ENCODE measurements around the gene SPOPL.

The SPOPL gene

DNA sequence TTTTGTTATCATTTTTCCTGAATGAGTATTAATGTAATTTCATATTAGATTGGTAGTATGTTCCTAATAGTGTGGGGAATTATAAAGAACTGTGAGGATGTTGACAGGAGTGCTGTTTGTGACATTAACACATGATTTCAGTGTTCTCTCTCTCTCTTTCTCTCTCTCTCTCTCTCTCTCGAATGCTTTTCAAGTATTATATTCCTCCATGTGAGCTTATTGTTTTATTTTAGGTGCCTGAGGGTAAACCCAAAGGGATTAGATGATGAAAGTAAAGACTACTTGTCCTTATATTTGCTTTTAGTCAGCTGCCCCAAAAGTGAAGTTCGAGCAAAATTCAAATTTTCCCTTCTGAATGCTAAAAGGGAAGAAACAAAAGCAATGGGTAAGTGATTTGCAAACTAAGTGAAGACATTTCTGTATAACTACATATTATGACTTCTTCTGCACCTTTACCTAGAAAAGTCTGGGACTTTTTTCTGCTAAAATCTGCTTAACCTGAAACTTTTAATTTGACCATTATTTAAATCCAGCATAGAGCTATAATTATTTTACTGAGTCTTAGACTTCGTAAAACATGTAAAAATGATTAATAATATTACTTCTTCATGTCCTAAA lies 49.2 kb downstream of the SPOPL start:
- H3K4me1 ChIP-seq: no peaks in the 10 kb centered on the region

DNA sequence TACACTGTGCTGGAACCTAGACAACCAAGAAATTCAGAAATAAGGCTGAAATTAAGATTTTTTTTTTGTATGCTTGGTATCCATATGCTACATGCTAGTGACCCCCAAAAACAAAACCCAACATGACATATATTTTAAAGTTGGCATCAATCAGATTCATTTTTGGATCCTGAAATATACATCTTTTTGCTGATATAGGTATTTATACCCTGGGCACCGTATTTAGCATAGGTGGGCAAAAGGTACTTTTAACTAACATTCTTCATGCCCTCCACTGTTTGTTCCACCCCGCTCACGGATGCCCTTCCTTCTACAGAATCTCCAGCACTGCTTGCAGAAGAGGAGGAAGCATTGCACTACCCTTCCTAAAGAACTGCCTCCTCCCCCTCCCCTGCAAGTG lies 52.6 kb downstream of the SPOPL start:
- H3K9me3 ChIP-seq (replicated peaks in 1 of 11): 0 out of 22 replicates have a peak, but pooled peaks cover 0 to 5% (median 0%) of the 10 kb centered on the region in 11 experiments
- no peak overlapping the region for H3K27ac ChIP-seq
- H3K4me3 ChIP-seq: no peak overlapping the region
- peaks cover 0 to 32% (median 5%) of the 10 kb centered on the region in 11 experiments; a peak in 11 of 22 replicates for H4K20me1 ChIP-seq
- no peaks in the 10 kb centered on the region for H3K4me1 ChIP-seq
- no peak overlapping the region for H3K4me2 ChIP-seq
- no peak overlapping the region for H3K9ac ChIP-seq
- H3K36me3 ChIP-seq: peaks cover 33 to 78% (median 42%) of the 10 kb centered on the region in 11 experiments; a peak in 20 of 22 replicates
- TF ChIP-seq Cebpa-rat (IDR thresholded peaks at IDR 0.05): no peak
- H3K27me3 ChIP-seq: no peaks in the 10 kb centered on the region

More for the DNA sequence above, 49.2 kb downstream of the SPOPL start:
- no peak overlapping the region for H3K27ac ChIP-seq
- H4K20me1 ChIP-seq: peaks cover 0 to 65% (median 19%) of the 10 kb centered on the region in 11 experiments; a peak in 15 of 22 replicates
- TF ChIP-seq Cebpa-rat (IDR thresholded peaks at IDR 0.05): no peak
- no peaks in the 10 kb centered on the region for H3K27me3 ChIP-seq
- no peak overlapping the region for H3K4me3 ChIP-seq
- no peak overlapping the region for H3K9ac ChIP-seq
- H3K4me2 ChIP-seq: no peak overlapping the region
- H3K9me3 ChIP-seq (replicated peaks in 1 of 11): 0 out of 22 replicates have a peak, but pooled peaks cover 0 to 5% (median 0%) of the 10 kb centered on the region in 11 experiments
- peaks cover 26 to 59% (median 34%) of the 10 kb centered on the region in 11 experiments; a peak in 20 of 22 replicates for H3K36me3 ChIP-seq

DNA sequence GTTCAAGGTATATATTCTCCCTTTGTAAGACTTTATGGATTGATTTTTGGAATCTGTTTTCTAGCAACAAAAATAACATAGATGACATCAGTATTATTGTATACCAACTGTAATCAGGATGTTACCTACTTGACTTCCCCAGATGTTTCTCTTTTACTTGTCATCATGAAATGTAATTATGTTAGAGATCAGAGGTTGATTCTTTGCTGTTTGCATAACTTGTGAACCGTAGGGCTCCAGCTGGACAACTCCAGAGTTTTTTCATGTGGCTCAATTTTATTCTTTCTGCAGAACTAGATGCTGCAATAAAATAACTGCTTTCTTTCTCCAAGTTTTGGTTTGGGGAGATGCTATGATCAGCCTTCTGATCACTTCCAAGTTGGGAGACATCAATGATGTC lies 58.1 kb downstream of the SPOPL start:
- no peaks in the 10 kb centered on the region for H3K27me3 ChIP-seq
- no peak overlapping the region for H3K4me2 ChIP-seq
- H3K27ac ChIP-seq: no peak overlapping the region
- H3K4me1 ChIP-seq: no peaks in the 10 kb centered on the region
- no peak overlapping the region for H3K4me3 ChIP-seq
- H3K36me3 ChIP-seq: peaks cover 40 to 85% (median 62%) of the 10 kb centered on the region in 11 experiments
- no peak overlapping the region for H3K9ac ChIP-seq
- no peaks in the 10 kb centered on the region; a peak in 1 of 22 replicates for H4K20me1 ChIP-seq
- no peak for TF ChIP-seq Cebpa-rat (IDR thresholded peaks at IDR 0.05)
- no peaks in the 10 kb centered on the region for H3K9me3 ChIP-seq (replicated peaks in 1 of 11)

DNA sequence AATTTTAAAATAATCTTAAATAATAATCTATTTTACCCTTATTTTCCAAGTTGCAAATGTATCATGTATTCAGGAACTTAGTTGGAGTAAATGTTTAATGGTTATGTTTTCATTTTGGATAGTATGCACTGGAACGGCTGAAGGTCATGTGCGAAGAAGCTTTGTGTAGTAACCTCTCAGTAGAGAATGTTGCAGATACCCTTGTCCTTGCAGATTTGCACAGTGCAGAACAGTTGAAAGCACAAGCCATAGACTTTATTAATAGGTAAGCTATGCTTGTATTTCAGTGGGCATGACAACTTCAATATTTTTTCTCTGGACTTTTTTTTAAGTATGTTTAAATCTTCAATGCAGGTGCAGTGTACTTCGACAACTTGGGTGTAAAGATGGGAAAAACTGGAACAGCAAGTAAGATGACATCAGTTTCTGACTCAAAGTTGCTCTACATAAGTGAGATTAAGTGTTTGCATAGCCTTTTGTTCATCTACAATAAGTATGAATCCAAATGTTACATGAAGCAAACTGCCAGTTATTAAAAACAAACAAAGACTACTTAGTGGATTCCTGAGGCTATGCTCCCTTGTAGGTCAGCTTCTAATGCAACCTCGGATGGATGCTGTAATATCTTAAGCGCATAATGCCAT lies 63.1 kb downstream of the SPOPL start:
- H3K36me3 ChIP-seq: peaks cover 57 to 99% (median 70%) of the 10 kb centered on the region in 11 experiments
- no peak overlapping the region for H3K4me3 ChIP-seq
- no peaks in the 10 kb centered on the region for H3K27me3 ChIP-seq
- TF ChIP-seq Cebpa-rat (IDR thresholded peaks at IDR 0.05): no peak
- no peaks in the 10 kb centered on the region for H4K20me1 ChIP-seq
- no peaks in the 10 kb centered on the region for H3K9me3 ChIP-seq (replicated peaks in 1 of 11)
- H3K4me1 ChIP-seq: no peaks in the 10 kb centered on the region
- no peak overlapping the region for H3K9ac ChIP-seq
- H3K4me2 ChIP-seq: no peak overlapping the region
- H3K27ac ChIP-seq: no peak overlapping the region

DNA sequence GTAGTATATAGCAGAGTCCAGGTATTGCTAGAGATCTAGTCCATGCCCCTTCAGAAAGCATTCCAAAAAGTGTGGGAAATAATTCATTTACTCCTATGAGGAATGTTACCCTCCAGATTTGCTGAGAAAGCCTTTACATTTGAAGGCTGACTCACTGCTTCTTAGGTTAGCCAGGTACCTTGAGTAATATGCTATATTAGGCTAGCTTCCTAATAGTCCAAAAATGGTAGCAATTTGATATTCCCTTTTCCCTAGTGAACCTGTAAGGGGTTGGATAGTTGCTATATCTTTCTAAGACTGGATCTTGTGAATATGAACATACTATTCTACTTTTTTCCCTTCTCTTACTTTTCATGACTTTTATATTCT lies 63.6 kb downstream of the SPOPL start:
- no peak overlapping the region for H3K4me2 ChIP-seq
- no peak for TF ChIP-seq Cebpa-rat (IDR thresholded peaks at IDR 0.05)
- H3K4me3 ChIP-seq: no peak overlapping the region
- H3K9me3 ChIP-seq (replicated peaks in 1 of 11): no peaks in the 10 kb centered on the region
- no peaks in the 10 kb centered on the region for H4K20me1 ChIP-seq
- H3K4me1 ChIP-seq: no peaks in the 10 kb centered on the region
- no peaks in the 10 kb centered on the region for H3K27me3 ChIP-seq
- peaks cover 56 to 99% (median 70%) of the 10 kb centered on the region in 11 experiments for H3K36me3 ChIP-seq
- no peak overlapping the region for H3K27ac ChIP-seq
- H3K9ac ChIP-seq: no peak overlapping the region

DNA sequence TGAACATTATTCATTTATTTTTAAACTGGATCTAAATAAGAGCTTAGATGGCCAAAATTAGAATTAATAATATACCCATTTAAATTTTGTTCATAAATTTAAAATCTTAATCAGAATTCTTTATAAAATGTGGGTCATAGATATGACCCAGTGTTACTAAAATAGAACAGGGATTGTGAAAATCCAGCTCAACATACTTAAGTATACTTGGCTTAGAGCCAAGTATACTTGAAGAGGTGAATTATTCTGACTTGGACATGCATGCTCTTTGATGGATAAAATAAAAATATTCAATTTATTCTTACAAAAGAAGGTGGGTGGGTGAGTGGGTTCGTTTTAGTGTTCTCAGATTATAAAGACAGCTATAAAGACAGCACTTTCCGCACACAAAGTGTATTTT lies 70.7 kb downstream of the SPOPL start:
- H3K36me3 ChIP-seq: peaks cover 38 to 77% (median 58%) of the 10 kb centered on the region in 11 experiments
- TF ChIP-seq Cebpa-rat (IDR thresholded peaks at IDR 0.05): no peak
- H3K9me3 ChIP-seq (replicated peaks in 1 of 11): peaks cover 0 to 8% (median 0%) of the 10 kb centered on the region in 11 experiments; a peak in 4 of 22 replicates
- H3K4me2 ChIP-seq: no peak overlapping the region
- H3K9ac ChIP-seq: no peak overlapping the region
- no peak overlapping the region for H3K27ac ChIP-seq
- H3K4me1 ChIP-seq: no peaks in the 10 kb centered on the region
- no peak overlapping the region for H3K4me3 ChIP-seq
- no peaks in the 10 kb centered on the region for H4K20me1 ChIP-seq
- no peaks in the 10 kb centered on the region for H3K27me3 ChIP-seq

DNA sequence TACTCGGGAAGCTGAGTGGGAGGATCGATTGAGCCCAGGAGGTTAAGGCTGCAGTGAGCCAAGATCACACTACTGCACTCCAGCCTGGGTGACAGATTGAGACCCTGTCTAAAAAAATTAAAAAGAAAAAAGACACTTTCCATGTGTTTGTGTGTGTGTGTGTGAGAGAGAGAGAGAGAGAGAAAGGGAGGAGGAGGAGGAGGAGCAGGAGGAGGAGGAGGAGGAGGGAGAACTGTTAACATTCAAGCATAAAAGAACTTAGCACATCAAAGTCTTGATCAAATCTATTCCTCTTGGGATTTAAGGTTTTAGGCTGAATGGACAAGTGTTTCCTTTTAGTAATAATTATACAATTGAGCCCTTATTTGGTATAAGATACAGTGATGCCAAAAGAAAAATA lies 75.5 kb downstream of the SPOPL start:
- Histone ChIP-seq H3K4me2 (no peak overlapping the region), H4K20me1 (no peaks in the 10 kb centered on the region), H3K36me3 (peaks cover 8 to 60% (median 21%) of the 10 kb centered on the region in 11 experiments; a peak in 17 of 22 replicates), H3K27me3 (no peaks in the 10 kb centered on the region), H3K9me3 (replicated peaks in 1 of 11) (peaks cover 0 to 8% (median 4%) of the 10 kb centered on the region in 11 experiments; a peak in 6 of 22 replicates), H3K4me3 (no peak overlapping the region), H3K4me1 (no peaks in the 10 kb centered on the region), H3K27ac (no peak overlapping the region), H3K9ac (no peak overlapping the region)
- TF ChIP-seq Cebpa-rat (IDR thresholded peaks at IDR 0.05): no peak

DNA sequence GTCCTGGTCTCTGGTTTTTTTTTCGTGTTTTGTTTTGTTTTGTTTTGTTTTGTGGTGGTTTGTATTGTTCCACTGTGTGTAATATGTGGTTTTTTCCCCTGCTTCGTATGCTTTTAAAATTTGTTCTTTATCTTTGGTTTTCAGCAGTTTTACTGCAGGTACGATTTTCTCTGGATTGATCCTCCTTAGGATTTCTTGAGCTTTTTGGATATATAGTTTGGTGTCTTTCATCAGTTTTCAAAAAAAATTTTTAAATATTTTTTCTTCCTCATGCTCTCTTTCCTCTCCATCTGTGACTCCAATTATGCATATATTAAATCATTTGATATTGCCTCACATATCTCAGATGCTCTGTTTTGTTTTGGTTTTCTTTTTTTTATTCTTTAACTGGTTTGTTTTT lies 78.0 kb downstream of the SPOPL start:
- Histone ChIP-seq H3K4me3 (no peak overlapping the region), H4K20me1 (no peaks in the 10 kb centered on the region), H3K9me3 (replicated peaks in 1 of 11) (peaks cover 0 to 8% (median 4%) of the 10 kb centered on the region in 11 experiments; a peak in 6 of 22 replicates), H3K36me3 (peaks cover 4 to 60% (median 12%) of the 10 kb centered on the region in 11 experiments; a peak in 13 of 22 replicates), H3K4me2 (no peak overlapping the region), H3K4me1 (no peaks in the 10 kb centered on the region), H3K27ac (no peak overlapping the region), H3K27me3 (no peaks in the 10 kb centered on the region), H3K9ac (no peak overlapping the region)
- TF ChIP-seq Cebpa-rat (IDR thresholded peaks at IDR 0.05): no peak

DNA sequence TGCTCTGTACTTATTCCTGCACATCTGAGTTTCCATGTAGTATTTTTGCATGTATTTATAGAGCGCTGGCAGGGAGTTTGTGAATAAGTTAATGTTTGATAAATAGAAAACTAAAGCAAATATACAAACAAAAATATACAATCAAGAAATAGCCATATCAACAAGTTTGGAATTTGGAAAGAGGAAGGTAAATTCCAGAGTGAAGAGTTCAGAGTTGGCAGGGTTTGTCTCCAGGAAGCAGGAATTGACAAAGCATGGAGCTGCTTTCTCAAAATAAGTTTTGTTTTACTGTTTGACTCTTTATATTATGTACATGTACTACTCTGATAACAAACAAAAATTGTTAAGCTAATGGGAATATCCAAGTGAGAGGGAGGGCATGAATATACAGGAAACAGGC lies 80.3 kb downstream of the SPOPL start:
- no peak overlapping the region for H3K4me3 ChIP-seq
- H3K36me3 ChIP-seq: peaks cover 0 to 53% (median 12%) of the 10 kb centered on the region in 11 experiments; a peak in 10 of 22 replicates
- H3K4me1 ChIP-seq: no peaks in the 10 kb centered on the region
- H3K27me3 ChIP-seq: no peaks in the 10 kb centered on the region
- no peaks in the 10 kb centered on the region for H4K20me1 ChIP-seq
- TF ChIP-seq Cebpa-rat (IDR thresholded peaks at IDR 0.05): no peak
- no peak overlapping the region for H3K9ac ChIP-seq
- no peak overlapping the region for H3K4me2 ChIP-seq
- no peak overlapping the region for H3K27ac ChIP-seq
- H3K9me3 ChIP-seq (replicated peaks in 1 of 11): peaks cover 0 to 5% (median 0%) of the 10 kb centered on the region in 11 experiments; a peak in 2 of 22 replicates

All from BLaER1 treated with 17β-estradiol and CSF1 and Interleukin-3, amounts not matched to agents 10 nM and 100 nM (cell line).